Measurements from ENCODE around the gene CASZ1. TPM values are rescaled to one million over a fixed set of nuclear protein-coding genes. Genes with fewer than 3 reads are reported as not detected.

The CASZ1 gene
- total RNA-seq, 1 donor from 2014 or later = 6.9 TPM

Other genes starting within 250 kb of the CASZ1 start
- 211 and 224 TPM in 2 replicates for gene TARDBP, start 216.0 kb upstream of the CASZ1 start, total RNA-seq

All from activated CD4-positive, alpha-beta T cell treated with anti-CD3 and anti-CD28 coated beads, Interleukin-2, amount 10 ng/mL, durations not matched to agents 24 days and 14 days (primary cell).